ENCODE measurements around the gene RASGRF1.

DNA sequence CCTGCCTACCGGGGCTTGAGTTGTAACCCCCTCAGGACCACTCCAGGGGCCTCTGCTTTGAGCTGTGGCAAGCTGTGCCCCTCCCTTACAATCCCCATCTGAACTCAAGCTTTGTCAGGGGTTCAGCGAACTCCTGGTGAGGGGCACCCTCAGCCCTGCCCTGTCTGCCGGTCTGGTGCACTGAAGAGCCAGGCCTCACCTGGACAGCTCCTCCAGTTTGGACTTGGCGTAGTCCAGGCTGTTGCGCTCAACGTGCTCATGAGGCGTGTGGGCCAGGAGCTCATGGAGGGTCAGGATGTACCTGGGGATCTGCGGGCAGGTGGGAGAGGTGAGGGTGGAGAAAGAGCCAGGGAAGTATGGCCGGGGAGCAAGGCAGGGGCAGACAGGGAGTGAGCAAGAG, 59.4 kb downstream of the RASGRF1 start:
- TF ChIP-seq POLR2A (IDR thresholded peaks at IDR 0.05) (no peak), POLR2AphosphoS5 (IDR thresholded peaks at IDR 0.05; ENCODE audit: insufficient read depth in 1 of 2, low read depth in 1 of 2) (no peak), CTCF (IDR thresholded peaks at IDR 0.05) (no peak)
